ENCODE results near the gene ATP7A.

ATP7A gene

GRCh38 chrX:77945910-77946545 is 35.5 kb downstream of the ATP7A start:
- DNase-seq = no peak

GRCh38 chrX:77946571-77946970 is 36.1 kb downstream of the ATP7A start:
- DNase-seq = no peak

GRCh38 chrX:77949840-77950239 is 39.3 kb downstream of the ATP7A start:
- DNase-seq = no peak

- DNase-seq = no peak
Measured at GRCh38 chrX:77952173-77952572, 41.7 kb downstream of the ATP7A start.

- no peak for DNase-seq
Measured at GRCh38 chrX:77953302-77953701, 42.8 kb downstream of the ATP7A start.

- DNase-seq = no peak
Measured at GRCh38 chrX:77953708-77954107, 43.2 kb downstream of the ATP7A start.

- DNase-seq = no peak
Measured at GRCh38 chrX:77960567-77960966, 50.1 kb downstream of the ATP7A start.

GRCh38 chrX:77961063-77961462 is 50.6 kb downstream of the ATP7A start:
- DNase-seq = no peak

GRCh38 chrX:77962068-77962902 is 51.8 kb downstream of the ATP7A start:
- DNase-seq = no peak

- DNase-seq = no peak
Measured at GRCh38 chrX:77966361-77966760, 55.9 kb downstream of the ATP7A start.

GRCh38 chrX:77967631-77968030 is 57.1 kb downstream of the ATP7A start:
- no peak for DNase-seq

GRCh38 chrX:77969538-77969937 is 59.0 kb downstream of the ATP7A start, which contains the start of gene PGAM4:
PGAM4 (minus strand) TSS chrX:77969638; CDS start chrX:77969638, 0 bp downstream.
- DNase-seq = no peak

GRCh38 chrX:77975755-77976154 is 65.3 kb downstream of the ATP7A start:
- DNase-seq = no peak

- DNase-seq = no peak
Measured at GRCh38 chrX:77977095-77977494, 66.6 kb downstream of the ATP7A start.

- no peak for DNase-seq
Measured at GRCh38 chrX:77977518-77977917, 67.0 kb downstream of the ATP7A start.

- DNase-seq = no peak
Measured at GRCh38 chrX:77979870-77980269, 69.4 kb downstream of the ATP7A start.

- DNase-seq = no peak
Measured at GRCh38 chrX:78011846-78012245, 101.4 kb downstream of the ATP7A start.

- no peak for DNase-seq
Measured at GRCh38 chrX:78019586-78020483, 109.3 kb downstream of the ATP7A start.

- DNase-seq = no peak
Measured at GRCh38 chrX:78024349-78025059, 114.0 kb downstream of the ATP7A start.

- no peak for DNase-seq
Measured at GRCh38 chrX:78027798-78028197, 117.3 kb downstream of the ATP7A start.

GRCh38 chrX:78029663-78030062 is 119.2 kb downstream of the ATP7A start:
- no peak for DNase-seq

- no peak for DNase-seq
Measured at GRCh38 chrX:78035061-78035460, 124.6 kb downstream of the ATP7A start.

- DNase-seq = no peak
Measured at GRCh38 chrX:78037881-78038280, 127.4 kb downstream of the ATP7A start.
